NOMO-1 (cell line): ENCODE measurements around the gene SH2D4B.

Source experiments
- DNase-seq, 2 experiments: peaks; one replicate each; lab custom pipeline; 2025; ENCODE audit not compliant: unreplicated experiment in 2 of 2; lab: John Stamatoyannopoulos, UW

The SH2D4B gene

GRCh38 chr10:80585812-80586211 is 48.1 kb downstream of the SH2D4B start:
- no peak for DNase-seq

- no peak for DNase-seq
These were observed 50.8 kb downstream of the SH2D4B start for GRCh38 chr10:80588546-80588945.

GRCh38 chr10:80589726-80590373 is 52.1 kb downstream of the SH2D4B start:
- DNase-seq, result no peak

GRCh38 chr10:80590585-80591125 is 53.0 kb downstream of the SH2D4B start:
- no peak for DNase-seq

GRCh38 chr10:80596391-80597257 is 58.9 kb downstream of the SH2D4B start:
- peak; percentile 22 to 50 for DNase-seq

- DNase-seq, result peak; percentile 67 to 70
These were observed 60.5 kb downstream of the SH2D4B start for GRCh38 chr10:80598084-80598798.

- no peak for DNase-seq
These were observed 61.2 kb downstream of the SH2D4B start for GRCh38 chr10:80598951-80599350.

GRCh38 chr10:80599424-80599847 is 61.7 kb downstream of the SH2D4B start:
- peak; percentile 41 to 54 for DNase-seq

GRCh38 chr10:80600256-80600655 is 62.6 kb downstream of the SH2D4B start:
- no peak for DNase-seq

GRCh38 chr10:80602881-80603280 is 65.2 kb downstream of the SH2D4B start:
- DNase-seq, result no peak

GRCh38 chr10:80603516-80603915 is 65.8 kb downstream of the SH2D4B start:
- no peak for DNase-seq

- DNase-seq, result no peak
These were observed 71.0 kb downstream of the SH2D4B start for GRCh38 chr10:80608706-80609105.

GRCh38 chr10:80609331-80609730 is 71.6 kb downstream of the SH2D4B start:
- no peak for DNase-seq

- DNase-seq, result no peak
These were observed 73.9 kb downstream of the SH2D4B start for GRCh38 chr10:80611481-80612185.

GRCh38 chr10:80612261-80612660 is 74.6 kb downstream of the SH2D4B start:
- no peak for DNase-seq

- DNase-seq, result no peak
These were observed 75.9 kb downstream of the SH2D4B start for GRCh38 chr10:80613466-80614170.

- DNase-seq, result no peak
These were observed 77.1 kb downstream of the SH2D4B start for GRCh38 chr10:80614576-80615416.

- no peak for DNase-seq
These were observed 80.1 kb downstream of the SH2D4B start for GRCh38 chr10:80617807-80618206.

GRCh38 chr10:80619036-80619435 is 81.3 kb downstream of the SH2D4B start:
- DNase-seq, result no peak
